ENCODE results near the gene SPP2.

Gene SPP2

GRCh38 chr2:234081970-234082822 is 31.7 kb downstream of the SPP2 start:
- Histone ChIP-seq H3K9me2 (replicated peaks; ENCODE audit: insufficient read depth, low read length) (no peaks in the 10 kb centered on the region), H4K20me1 (ENCODE audit: insufficient read depth, low read length) (no peaks in the 10 kb centered on the region), H3K9me3 (replicated peaks; ENCODE audit: insufficient read depth, low read length) (no peaks in the 10 kb centered on the region), H3K79me2 (ENCODE audit: low read length) (no peaks in the 10 kb centered on the region), H3K27ac (ENCODE audit: low read length) (no peak overlapping the region), H3K4me2 (ENCODE audit: low read depth, low read length) (no peak overlapping the region), H3K9ac (ENCODE audit: low read length) (no peak overlapping the region), H3K4me1 (ENCODE audit: low read length) (no peaks in the 10 kb centered on the region), H3K36me3 (replicated peaks; ENCODE audit: insufficient read depth, low read length) (no peaks in the 10 kb centered on the region), H2AFZ (ENCODE audit: low read length) (no peak overlapping the region), H3K4me3 (ENCODE audit: low read length) (no peak overlapping the region), H3F3A (ENCODE audit: insufficient read depth, low read length) (no peaks in the 10 kb centered on the region), H3K27me3 (replicated peaks; ENCODE audit: insufficient read depth, low read length) (no peaks in the 10 kb centered on the region)
- DNase-seq: no peak
- TF ChIP-seq EZH2 (optimal IDR thresholded peaks at IDR 0.05; ENCODE audit: low read depth, low read length) (no peak), EZH2phosphoT487 (IDR thresholded peaks at IDR 0.05; ENCODE audit: low read length) (no peak), CTCF (IDR thresholded peaks at IDR 0.05; ENCODE audit: low read length) (no peak)

GRCh38 chr2:234083572-234084348 is 33.3 kb downstream of the SPP2 start:
- Histone ChIP-seq H3K4me3 (ENCODE audit: low read length) (no peak overlapping the region), H3K27ac (ENCODE audit: low read length) (no peak overlapping the region), H3K4me1 (ENCODE audit: low read length) (no peaks in the 10 kb centered on the region), H3K79me2 (ENCODE audit: low read length) (no peaks in the 10 kb centered on the region), H3K9ac (ENCODE audit: low read length) (no peak overlapping the region), H3K27me3 (replicated peaks; ENCODE audit: insufficient read depth, low read length) (no peaks in the 10 kb centered on the region), H3K9me3 (replicated peaks; ENCODE audit: insufficient read depth, low read length) (no peaks in the 10 kb centered on the region), H2AFZ (ENCODE audit: low read length) (no peak overlapping the region), H3F3A (ENCODE audit: insufficient read depth, low read length) (no peaks in the 10 kb centered on the region), H3K36me3 (replicated peaks; ENCODE audit: insufficient read depth, low read length) (no peaks in the 10 kb centered on the region), H3K4me2 (ENCODE audit: low read depth, low read length) (no peak overlapping the region), H4K20me1 (ENCODE audit: insufficient read depth, low read length) (no peaks in the 10 kb centered on the region), H3K9me2 (replicated peaks; ENCODE audit: insufficient read depth, low read length) (no peaks in the 10 kb centered on the region)
- no peak for DNase-seq
- TF ChIP-seq EZH2phosphoT487 (IDR thresholded peaks at IDR 0.05; ENCODE audit: low read length) (no peak), EZH2 (optimal IDR thresholded peaks at IDR 0.05; ENCODE audit: low read depth, low read length) (no peak), CTCF (IDR thresholded peaks at IDR 0.05; ENCODE audit: low read length) (no peak)

GRCh38 chr2:234091432-234091879 is 41.0 kb downstream of the SPP2 start:
- Histone ChIP-seq H4K20me1 (ENCODE audit: insufficient read depth, low read length) (no peaks in the 10 kb centered on the region), H3K27me3 (replicated peaks; ENCODE audit: insufficient read depth, low read length) (no peaks in the 10 kb centered on the region), H3K4me2 (ENCODE audit: low read depth, low read length) (no peak overlapping the region), H3K27ac (ENCODE audit: low read length) (no peak overlapping the region), H3K36me3 (replicated peaks; ENCODE audit: insufficient read depth, low read length) (no peaks in the 10 kb centered on the region), H3K79me2 (ENCODE audit: low read length) (no peaks in the 10 kb centered on the region), H3F3A (ENCODE audit: insufficient read depth, low read length) (no peaks in the 10 kb centered on the region), H3K9ac (ENCODE audit: low read length) (no peak overlapping the region), H3K9me3 (replicated peaks; ENCODE audit: insufficient read depth, low read length) (no peaks in the 10 kb centered on the region), H3K9me2 (replicated peaks; ENCODE audit: insufficient read depth, low read length) (no peaks in the 10 kb centered on the region), H3K4me3 (ENCODE audit: low read length) (no peak overlapping the region), H2AFZ (ENCODE audit: low read length) (no peak overlapping the region), H3K4me1 (ENCODE audit: low read length) (no peaks in the 10 kb centered on the region)
- TF ChIP-seq EZH2phosphoT487 (IDR thresholded peaks at IDR 0.05; ENCODE audit: low read length): no peak
- TF ChIP-seq CTCF (IDR thresholded peaks at IDR 0.05; ENCODE audit: low read length): no peak
- TF ChIP-seq EZH2 (optimal IDR thresholded peaks at IDR 0.05; ENCODE audit: low read depth, low read length): no peak
- DNase-seq: no peak

All from MM.1S (cell line).